ENCODE results near the gene MYOZ1.
A peak's percentile ranks its signal among the peaks of the same experiment; 100 is the strongest.

MYOZ1 gene

DNA sequence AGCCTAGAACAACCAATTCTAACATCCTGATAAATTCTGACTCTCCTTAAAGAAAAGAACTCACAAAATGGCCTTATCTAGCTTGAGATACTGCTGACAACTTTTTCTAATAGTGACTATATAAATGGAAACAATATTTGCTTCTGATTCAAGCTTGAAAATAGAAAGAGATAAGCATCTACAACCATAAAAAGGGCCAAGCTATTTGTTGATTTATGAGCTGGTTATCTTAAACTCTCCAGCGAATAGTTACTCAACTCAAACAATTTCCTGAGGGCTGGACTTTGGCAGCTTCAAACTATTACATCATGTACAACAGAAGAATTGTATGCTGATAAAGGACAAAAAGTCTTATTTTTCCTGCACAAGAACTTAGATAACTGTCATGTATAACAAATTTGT, 54.7 kb downstream of the MYOZ1 start:
- Histone ChIP-seq H3K4me2 (ENCODE audit: low read length) (peak overlapping the region; percentile 25), H3K9ac (no peak overlapping the region), H3K36me3 (ENCODE audit: control insufficient read depth, insufficient read depth, low read length) (no peaks in the 10 kb centered on the region), H3K9me3 (ENCODE audit: control insufficient read depth, low read length) (no peaks in the 10 kb centered on the region), H3K4me3 (ENCODE audit: low read depth, low read length) (no peak overlapping the region), H3K27me3 (ENCODE audit: control insufficient read depth, insufficient read depth, low read length) (no peaks in the 10 kb centered on the region), H2AFZ (no peak overlapping the region), H3K27ac (no peak overlapping the region), H3K79me2 (peaks cover 9% of the 10 kb centered on the region), H3K4me1 (peaks cover 8% of the 10 kb centered on the region)
- TF ChIP-seq, protein P1, sequence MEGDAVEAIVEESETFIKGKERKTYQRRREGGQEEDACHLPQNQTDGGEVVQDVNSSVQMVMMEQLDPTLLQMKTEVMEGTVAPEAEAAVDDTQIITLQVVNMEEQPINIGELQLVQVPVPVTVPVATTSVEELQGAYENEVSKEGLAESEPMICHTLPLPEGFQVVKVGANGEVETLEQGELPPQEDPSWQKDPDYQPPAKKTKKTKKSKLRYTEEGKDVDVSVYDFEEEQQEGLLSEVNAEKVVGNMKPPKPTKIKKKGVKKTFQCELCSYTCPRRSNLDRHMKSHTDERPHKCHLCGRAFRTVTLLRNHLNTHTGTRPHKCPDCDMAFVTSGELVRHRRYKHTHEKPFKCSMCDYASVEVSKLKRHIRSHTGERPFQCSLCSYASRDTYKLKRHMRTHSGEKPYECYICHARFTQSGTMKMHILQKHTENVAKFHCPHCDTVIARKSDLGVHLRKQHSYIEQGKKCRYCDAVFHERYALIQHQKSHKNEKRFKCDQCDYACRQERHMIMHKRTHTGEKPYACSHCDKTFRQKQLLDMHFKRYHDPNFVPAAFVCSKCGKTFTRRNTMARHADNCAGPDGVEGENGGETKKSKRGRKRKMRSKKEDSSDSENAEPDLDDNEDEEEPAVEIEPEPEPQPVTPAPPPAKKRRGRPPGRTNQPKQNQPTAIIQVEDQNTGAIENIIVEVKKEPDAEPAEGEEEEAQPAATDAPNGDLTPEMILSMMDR (IDR thresholded peaks at IDR 0.05), result no peak

DNA sequence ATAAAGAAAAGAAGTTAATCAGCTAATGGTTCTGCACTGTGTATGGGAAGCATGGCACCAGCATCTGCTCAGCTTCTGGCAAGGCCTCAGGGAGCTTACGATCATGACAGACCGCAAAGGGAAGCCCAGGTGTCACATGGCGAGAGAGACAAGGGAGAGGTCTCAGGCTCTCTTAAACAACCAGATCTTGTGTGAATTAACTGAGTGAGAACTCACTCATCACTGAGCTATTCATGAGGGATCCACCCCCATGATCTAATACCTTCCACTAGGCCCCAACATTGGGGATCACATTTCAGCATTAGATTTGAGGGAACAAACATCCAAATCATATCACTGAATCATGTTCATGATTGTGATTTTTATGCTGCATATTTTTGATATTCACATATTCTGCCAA, 55.9 kb downstream of the MYOZ1 start:
- Histone ChIP-seq H3K36me3 (ENCODE audit: control insufficient read depth, insufficient read depth, low read length) (no peaks in the 10 kb centered on the region), H3K4me2 (ENCODE audit: low read length) (no peak overlapping the region), H3K27me3 (ENCODE audit: control insufficient read depth, insufficient read depth, low read length) (no peaks in the 10 kb centered on the region), H3K4me1 (peaks cover 5% of the 10 kb centered on the region), H3K9me3 (ENCODE audit: control insufficient read depth, low read length) (no peaks in the 10 kb centered on the region), H2AFZ (no peak overlapping the region), H3K27ac (no peak overlapping the region), H3K9ac (no peak overlapping the region), H3K79me2 (peaks cover 9% of the 10 kb centered on the region), H3K4me3 (ENCODE audit: low read depth, low read length) (no peak overlapping the region)
- TF ChIP-seq, protein P1 (IDR thresholded peaks at IDR 0.05), result no peak

DNA sequence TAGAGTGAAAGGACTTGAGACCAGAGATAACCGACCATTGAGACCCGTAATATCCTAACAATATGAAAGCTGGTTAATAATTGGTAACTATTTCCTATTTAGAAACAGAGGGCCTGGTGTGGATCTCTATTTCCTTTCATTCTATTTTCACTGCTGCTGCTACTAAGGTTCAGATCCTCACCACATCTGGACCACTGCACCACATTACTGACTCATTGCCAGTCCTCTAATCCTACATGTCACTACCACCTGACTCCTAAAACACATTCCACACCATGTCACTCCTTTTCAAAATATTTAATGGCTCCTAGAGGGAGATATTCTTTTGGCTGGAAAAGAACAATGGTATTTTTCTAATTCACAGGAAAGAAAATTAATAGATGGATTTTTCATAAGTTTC, 56.5 kb downstream of the MYOZ1 start:
- no peak overlapping the region for H3K27ac ChIP-seq
- TF ChIP-seq, protein P1 (IDR thresholded peaks at IDR 0.05), result no peak
- no peak overlapping the region for H3K4me2 ChIP-seq (ENCODE audit: low read length)
- no peak overlapping the region for H3K9ac ChIP-seq
- no peaks in the 10 kb centered on the region for H3K9me3 ChIP-seq (ENCODE audit: control insufficient read depth, low read length)
- no peak overlapping the region for H2AFZ ChIP-seq
- H3K79me2 ChIP-seq, result peaks cover 9% of the 10 kb centered on the region
- peaks cover 5% of the 10 kb centered on the region for H3K4me1 ChIP-seq
- H3K4me3 ChIP-seq (ENCODE audit: low read depth, low read length), result no peak overlapping the region
- no peaks in the 10 kb centered on the region for H3K36me3 ChIP-seq (ENCODE audit: control insufficient read depth, insufficient read depth, low read length)
- no peaks in the 10 kb centered on the region for H3K27me3 ChIP-seq (ENCODE audit: control insufficient read depth, insufficient read depth, low read length)

DNA sequence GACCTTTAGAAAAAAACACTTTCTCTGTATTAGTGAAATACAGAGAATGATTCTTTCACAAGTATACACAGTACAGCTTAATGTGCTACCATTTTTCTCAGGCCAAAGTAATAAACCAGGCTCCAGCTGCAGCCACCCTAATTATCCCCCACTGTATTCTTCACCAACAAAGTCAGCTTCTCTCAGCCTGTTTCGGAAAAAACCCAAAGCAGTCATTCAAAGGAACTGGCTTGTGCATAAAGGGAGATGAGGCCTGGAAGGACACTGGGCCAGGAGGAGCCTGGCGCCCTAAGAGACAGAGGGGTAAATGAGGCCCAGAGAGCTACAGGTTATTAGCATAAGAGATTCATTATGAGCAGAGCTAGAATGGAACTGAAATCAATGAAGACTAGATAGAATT, 59.4 kb downstream of the MYOZ1 start:
- Histone ChIP-seq H3K36me3 (ENCODE audit: control insufficient read depth, insufficient read depth, low read length) (no peaks in the 10 kb centered on the region), H3K4me1 (peaks cover 2% of the 10 kb centered on the region), H3K9ac (no peak overlapping the region), H3K27me3 (ENCODE audit: control insufficient read depth, insufficient read depth, low read length) (no peaks in the 10 kb centered on the region), H3K79me2 (peaks cover 9% of the 10 kb centered on the region), H2AFZ (no peak overlapping the region), H3K4me2 (ENCODE audit: low read length) (no peak overlapping the region), H3K4me3 (ENCODE audit: low read depth, low read length) (no peak overlapping the region), H3K27ac (no peak overlapping the region), H3K9me3 (ENCODE audit: control insufficient read depth, low read length) (no peaks in the 10 kb centered on the region)
- TF ChIP-seq, protein P1 (IDR thresholded peaks at IDR 0.05), result no peak
